Activated naive CD8-positive, alpha-beta T cell treated with anti-CD3 and anti-CD28 coated beads, Interleukin-2, amount 50 U/mL, for 24 hours (primary cell): Measurements from ENCODE around the gene CAMTA1.

ENCODE experiments used
- ATAC-seq: fragments of 150-1000 bp; cut with Tn5 transposase; one replicate; pipeline ENCODE4 v1.10.0; 2021
- DNase-seq: peaks from one replicate; pipeline ENCODE4 v3.0.0; 2021
- H3K27ac Mint-ChIP-seq: one replicate; pipeline ENCODE4 v1.8.0; 2021; ENCODE audit warnings: mild to moderate bottlenecking, mixed read lengths
- H3K27me3 Mint-ChIP-seq: one replicate; pipeline ENCODE4 v1.8.0; 2021; ENCODE audit warnings: mixed read lengths
- H3K36me3 Mint-ChIP-seq: one replicate; pipeline ENCODE4 v1.8.0; 2021; ENCODE audit warnings: low read depth, mixed read lengths
- H3K4me1 Mint-ChIP-seq: one replicate; pipeline ENCODE4 v1.8.0; 2021; ENCODE audit warnings: mixed read lengths
- H3K4me3 Mint-ChIP-seq: one replicate; pipeline ENCODE4 v1.8.0; 2021; ENCODE audit warnings: mild to moderate bottlenecking, moderate library complexity, mixed read lengths
- H3K9me3 Mint-ChIP-seq: one replicate; pipeline ENCODE4 v1.8.0; 2021; ENCODE audit warnings: mixed read lengths

The CAMTA1 gene

GRCh38 chr1:7656557-7657215, 871.4 kb downstream of the CAMTA1 start:
- no peak for ATAC-seq
- H3K4me1 Mint-ChIP-seq: peaks cover 2% of the 10 kb centered on the region
- no peak for DNase-seq
- no peak overlapping the region for H3K4me3 Mint-ChIP-seq
- no peaks in the 10 kb centered on the region for H3K36me3 Mint-ChIP-seq
- no peak overlapping the region for H3K27ac Mint-ChIP-seq
- no peaks in the 10 kb centered on the region for H3K27me3 Mint-ChIP-seq
- no peaks in the 10 kb centered on the region for H3K9me3 Mint-ChIP-seq

GRCh38 chr1:7657287-7658016, 872.2 kb downstream of the CAMTA1 start:
- Mint-ChIP-seq H3K9me3 (no peaks in the 10 kb centered on the region), H3K36me3 (no peaks in the 10 kb centered on the region), H3K4me1 (peaks cover 2% of the 10 kb centered on the region), H3K27ac (no peak overlapping the region), H3K4me3 (no peak overlapping the region), H3K27me3 (no peaks in the 10 kb centered on the region)
- ATAC-seq (no peak), DNase-seq (no peak)

GRCh38 chr1:7658099-7658498, 872.8 kb downstream of the CAMTA1 start:
- ATAC-seq (no peak), DNase-seq (no peak)
- no peaks in the 10 kb centered on the region for H3K27me3 Mint-ChIP-seq
- no peaks in the 10 kb centered on the region for H3K36me3 Mint-ChIP-seq
- no peak overlapping the region for H3K4me3 Mint-ChIP-seq
- H3K4me1 Mint-ChIP-seq: peaks cover 2% of the 10 kb centered on the region
- H3K9me3 Mint-ChIP-seq: no peaks in the 10 kb centered on the region
- no peak overlapping the region for H3K27ac Mint-ChIP-seq

GRCh38 chr1:7659514-7659913, 874.3 kb downstream of the CAMTA1 start:
- Mint-ChIP-seq H3K4me3 (no peak overlapping the region), H3K27ac (no peak overlapping the region), H3K9me3 (no peaks in the 10 kb centered on the region), H3K27me3 (no peaks in the 10 kb centered on the region), H3K4me1 (peaks cover under 1% of the 10 kb centered on the region), H3K36me3 (no peaks in the 10 kb centered on the region)
- ATAC-seq: no peak
- DNase-seq: no peak

GRCh38 chr1:7663451-7664146, 878.3 kb downstream of the CAMTA1 start:
- Mint-ChIP-seq H3K9me3 (no peaks in the 10 kb centered on the region), H3K27ac (no peak overlapping the region), H3K4me1 (peaks cover 4% of the 10 kb centered on the region), H3K36me3 (no peaks in the 10 kb centered on the region), H3K4me3 (no peak overlapping the region), H3K27me3 (no peaks in the 10 kb centered on the region)
- DNase-seq: no peak
- ATAC-seq: no peak

GRCh38 chr1:7664147-7664892, 879.1 kb downstream of the CAMTA1 start:
- DNase-seq: no peak
- ATAC-seq: no peak
- Mint-ChIP-seq H3K27ac (no peak overlapping the region), H3K27me3 (no peaks in the 10 kb centered on the region), H3K9me3 (no peaks in the 10 kb centered on the region), H3K4me3 (no peak overlapping the region), H3K4me1 (peaks cover 4% of the 10 kb centered on the region), H3K36me3 (no peaks in the 10 kb centered on the region)

- no peaks in the 10 kb centered on the region for H3K9me3 Mint-ChIP-seq
- no peak for DNase-seq
- H3K4me1 Mint-ChIP-seq: peaks cover 4% of the 10 kb centered on the region
- H3K4me3 Mint-ChIP-seq: no peak overlapping the region
- no peaks in the 10 kb centered on the region for H3K36me3 Mint-ChIP-seq
- ATAC-seq: no peak
- H3K27ac Mint-ChIP-seq: no peak overlapping the region
- H3K27me3 Mint-ChIP-seq: no peaks in the 10 kb centered on the region
These were observed 879.6 kb downstream of the CAMTA1 start for GRCh38 chr1:7664893-7665250.

- peaks cover 2% of the 10 kb centered on the region for H3K27me3 Mint-ChIP-seq
- no peak overlapping the region for H3K27ac Mint-ChIP-seq
- H3K9me3 Mint-ChIP-seq: no peaks in the 10 kb centered on the region
- H3K36me3 Mint-ChIP-seq: no peaks in the 10 kb centered on the region
- peaks cover 4% of the 10 kb centered on the region for H3K4me1 Mint-ChIP-seq
- DNase-seq (no peak), ATAC-seq (no peak)
- H3K4me3 Mint-ChIP-seq: no peak overlapping the region
These were observed 881.0 kb downstream of the CAMTA1 start for GRCh38 chr1:7666249-7666648.

- ATAC-seq (no peak), DNase-seq (no peak)
- H3K27ac Mint-ChIP-seq: no peak overlapping the region
- no peaks in the 10 kb centered on the region for H3K9me3 Mint-ChIP-seq
- H3K4me1 Mint-ChIP-seq: peaks cover 4% of the 10 kb centered on the region
- peaks cover 2% of the 10 kb centered on the region for H3K27me3 Mint-ChIP-seq
- H3K4me3 Mint-ChIP-seq: no peak overlapping the region
- H3K36me3 Mint-ChIP-seq: no peaks in the 10 kb centered on the region
These were observed 881.9 kb downstream of the CAMTA1 start for GRCh38 chr1:7667159-7667558.

- Mint-ChIP-seq H3K36me3 (no peaks in the 10 kb centered on the region), H3K4me3 (no peak overlapping the region), H3K27me3 (peaks cover 2% of the 10 kb centered on the region), H3K27ac (no peak overlapping the region), H3K9me3 (no peaks in the 10 kb centered on the region), H3K4me1 (peaks cover 4% of the 10 kb centered on the region)
- DNase-seq (peak; percentile 90), ATAC-seq (peak; percentile 67)
These were observed 882.5 kb downstream of the CAMTA1 start for GRCh38 chr1:7667625-7668218.

GRCh38 chr1:7669559-7670311, 884.5 kb downstream of the CAMTA1 start:
- no peaks in the 10 kb centered on the region for H3K9me3 Mint-ChIP-seq
- peaks cover 7% of the 10 kb centered on the region for H3K4me1 Mint-ChIP-seq
- ATAC-seq: peak; percentile 45
- DNase-seq: peak; percentile 64
- H3K27ac Mint-ChIP-seq: no peak overlapping the region
- no peak overlapping the region for H3K4me3 Mint-ChIP-seq
- no peaks in the 10 kb centered on the region for H3K36me3 Mint-ChIP-seq
- H3K27me3 Mint-ChIP-seq: peaks cover 2% of the 10 kb centered on the region

- no peak for ATAC-seq
- Mint-ChIP-seq H3K9me3 (no peaks in the 10 kb centered on the region), H3K36me3 (no peaks in the 10 kb centered on the region), H3K27ac (no peak overlapping the region), H3K4me1 (peaks cover 7% of the 10 kb centered on the region), H3K27me3 (peaks cover 3% of the 10 kb centered on the region), H3K4me3 (no peak overlapping the region)
- DNase-seq: no peak
These were observed 885.3 kb downstream of the CAMTA1 start for GRCh38 chr1:7670334-7671145.

GRCh38 chr1:7671146-7671465, 885.9 kb downstream of the CAMTA1 start:
- peaks cover 7% of the 10 kb centered on the region for H3K4me1 Mint-ChIP-seq
- no peaks in the 10 kb centered on the region for H3K9me3 Mint-ChIP-seq
- H3K4me3 Mint-ChIP-seq: no peak overlapping the region
- peaks cover 4% of the 10 kb centered on the region for H3K27me3 Mint-ChIP-seq
- ATAC-seq (no peak), DNase-seq (no peak)
- H3K36me3 Mint-ChIP-seq: no peaks in the 10 kb centered on the region
- no peak overlapping the region for H3K27ac Mint-ChIP-seq
